ENCODE results near the gene CISH.
A peak's percentile ranks its signal among the peaks of the same experiment; 100 is the strongest.

The CISH gene

GRCh38 chr3:50639055-50639494 lies 27.5 kb upstream of the CISH start:
- H4K20me1 ChIP-seq (ENCODE audit: insufficient read depth, low read length): peaks cover 88% of the 10 kb centered on the region

DNA sequence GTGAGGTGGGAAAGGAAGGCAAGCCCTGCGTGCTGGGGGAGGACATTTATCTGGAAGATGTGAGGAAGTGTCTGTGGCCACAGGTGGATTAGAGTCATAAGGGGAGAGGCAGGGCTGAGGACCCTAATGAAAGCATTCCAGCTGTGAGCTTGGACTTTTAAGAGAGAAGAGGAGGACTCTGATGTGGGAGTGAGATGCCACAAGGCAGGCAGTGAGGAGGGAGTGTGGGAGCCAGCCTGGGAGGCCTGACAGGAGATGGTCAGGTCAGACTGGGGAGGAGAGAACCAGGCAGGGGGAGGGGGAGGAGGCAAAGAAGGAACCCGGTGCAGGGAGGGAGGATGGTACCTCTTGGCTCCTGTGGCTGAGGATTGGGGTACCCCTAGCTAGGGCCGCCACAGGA lies 26.4 kb upstream of the CISH start:
- Histone ChIP-seq H3K36me3 (ENCODE audit: insufficient read depth, low read length) (peaks cover 85% of the 10 kb centered on the region), H3K4me3 (ENCODE audit: low read depth in 1 of 2, low read length in 2 of 2) (no peak overlapping the region), H3K4me1 (ENCODE audit: insufficient read depth, low read length) (peaks cover 25% of the 10 kb centered on the region; the same call in 1 of the 2 replicates), H3K4me2 (ENCODE audit: insufficient read depth, low read length) (no peak overlapping the region), H3K9ac (ENCODE audit: low read depth, low read length) (no peak overlapping the region), H2AFZ (ENCODE audit: low read depth, low read length) (no peak overlapping the region), H3K27me3 (ENCODE audit: insufficient read depth, low read length, poor library complexity) (no peaks in the 10 kb centered on the region), H4K20me1 (ENCODE audit: insufficient read depth, low read length) (peaks cover 88% of the 10 kb centered on the region), H3K27ac (ENCODE audit: low read length) (peak overlapping the region; percentile 49), H3K9me3 (ENCODE audit: insufficient read depth, low read length, severe bottlenecking) (no peaks in the 10 kb centered on the region), H3K79me2 (ENCODE audit: insufficient read depth, low read length) (peaks cover 96% of the 10 kb centered on the region)
- ATAC-seq (ENCODE audit: insufficient read depth, low read depth) (peak; percentile 24; the same call in 1 of the 3 replicates), DNase-seq (no peak)
- TF ChIP-seq CTCF (IDR thresholded peaks at IDR 0.05; ENCODE audit: borderline replicate concordance, extremely low read depth, low read length, poor library complexity, severe bottlenecking) (no peak), EZH2 (IDR thresholded peaks at IDR 0.05; ENCODE audit: borderline replicate concordance, low read depth, low read length, severe bottlenecking) (no peak)

More at GRCh38 chr3:50639055-50639494, 27.5 kb upstream of the CISH start:
- no peaks in the 10 kb centered on the region for H3K27me3 ChIP-seq (ENCODE audit: insufficient read depth, low read length, poor library complexity)
- no peak overlapping the region for H3K4me2 ChIP-seq (ENCODE audit: insufficient read depth, low read length)
- no peak overlapping the region for H3K9ac ChIP-seq (ENCODE audit: low read depth, low read length)
- TF ChIP-seq EZH2 (IDR thresholded peaks at IDR 0.05; ENCODE audit: borderline replicate concordance, low read depth, low read length, severe bottlenecking): no peak
- TF ChIP-seq CTCF (IDR thresholded peaks at IDR 0.05; ENCODE audit: borderline replicate concordance, extremely low read depth, low read length, poor library complexity, severe bottlenecking): no peak
- H3K4me1 ChIP-seq (ENCODE audit: insufficient read depth, low read length): peaks cover 16% of the 10 kb centered on the region; the same call in 1 of the 2 replicates
- H3K36me3 ChIP-seq (ENCODE audit: insufficient read depth, low read length): peaks cover 86% of the 10 kb centered on the region
- DNase-seq (no peak), ATAC-seq (ENCODE audit: insufficient read depth, low read depth) (no peak)
- H3K4me3 ChIP-seq (ENCODE audit: low read depth in 1 of 2, low read length in 2 of 2): no peak overlapping the region
- H2AFZ ChIP-seq (ENCODE audit: low read depth, low read length): no peak overlapping the region
- H3K9me3 ChIP-seq (ENCODE audit: insufficient read depth, low read length, severe bottlenecking): no peaks in the 10 kb centered on the region
- no peak overlapping the region; the same call in 1 of the 2 replicates for H3K27ac ChIP-seq (ENCODE audit: low read length)
- H3K79me2 ChIP-seq (ENCODE audit: insufficient read depth, low read length): peaks cover 87% of the 10 kb centered on the region

DNA sequence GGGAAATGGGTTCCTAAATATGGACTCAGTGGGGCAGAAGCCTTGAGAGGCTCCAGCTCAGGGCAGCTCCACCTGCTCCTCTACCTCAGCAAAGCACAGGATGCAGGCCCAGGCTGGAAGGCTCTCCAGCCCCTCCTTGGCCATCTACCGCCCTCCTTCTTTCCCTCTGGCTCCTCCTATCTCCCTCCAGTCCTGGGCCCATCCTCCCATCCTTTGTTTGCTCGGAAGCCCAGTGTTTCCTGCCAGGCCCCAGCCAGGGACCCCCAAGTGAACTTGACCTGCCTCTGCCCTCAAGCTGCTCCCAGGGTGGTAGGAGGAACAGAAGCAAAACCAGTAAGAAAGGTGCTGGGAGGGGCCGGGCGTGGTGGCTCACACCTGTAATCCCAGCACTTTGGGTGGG lies 25.4 kb upstream of the CISH start:
- peaks cover 29% of the 10 kb centered on the region for H3K4me1 ChIP-seq (ENCODE audit: insufficient read depth, low read length)
- DNase-seq (no peak), ATAC-seq (ENCODE audit: insufficient read depth, low read depth) (no peak)
- H3K27ac ChIP-seq (ENCODE audit: low read length): peak overlapping the region; percentile 27; the same call in 1 of the 2 replicates
- peaks cover 85% of the 10 kb centered on the region for H3K36me3 ChIP-seq (ENCODE audit: insufficient read depth, low read length)
- H3K9me3 ChIP-seq (ENCODE audit: insufficient read depth, low read length, severe bottlenecking): no peaks in the 10 kb centered on the region
- no peak overlapping the region for H3K9ac ChIP-seq (ENCODE audit: low read depth, low read length)
- peaks cover 99% of the 10 kb centered on the region for H3K79me2 ChIP-seq (ENCODE audit: insufficient read depth, low read length)
- H3K4me3 ChIP-seq (ENCODE audit: low read depth in 1 of 2, low read length in 2 of 2): no peak overlapping the region
- TF ChIP-seq EZH2 (IDR thresholded peaks at IDR 0.05; ENCODE audit: borderline replicate concordance, low read depth, low read length, severe bottlenecking) (no peak), CTCF (IDR thresholded peaks at IDR 0.05; ENCODE audit: borderline replicate concordance, extremely low read depth, low read length, poor library complexity, severe bottlenecking) (no peak)
- no peak overlapping the region for H3K4me2 ChIP-seq (ENCODE audit: insufficient read depth, low read length)
- H2AFZ ChIP-seq (ENCODE audit: low read depth, low read length): no peak overlapping the region
- no peaks in the 10 kb centered on the region for H3K27me3 ChIP-seq (ENCODE audit: insufficient read depth, low read length, poor library complexity)
- H4K20me1 ChIP-seq (ENCODE audit: insufficient read depth, low read length): peaks cover 91% of the 10 kb centered on the region
